Measurements from ENCODE around the gene ZSCAN10. TPM values are rescaled to one million over a fixed set of nuclear protein-coding genes. Genes with fewer than 3 reads are reported as not detected.
A peak's percentile ranks its signal among the peaks of the same experiment; 100 is the strongest.

Gene ZSCAN10
- total RNA-seq, 8 experiments from 2014 or later: 0.17 to 0.71 (median 0.40) TPM; not detected in 2

GRCh38 chr16:3131755-3132377, 32.8 kb upstream of the ZSCAN10 start:
- WGBS, 10 experiments: 40 to 94% (median 78%) methylated on average over 1 to 9 of the region's 12 CpGs; no CpG with 5 or more reads in 1 of the 10 experiments
- in situ Hi-C loops (cut with MboI; ENCODE audit: low pct_unique_long_range_greater_than_20kb in 2 of 9, low sequenced_read_pairs in 9 of 9, unreplicated experiment in 9 of 9): loop anchor here in 1 of 9 experiments (25.0 kb wide), 1 partner anchor 95 kb away; the partner anchor contains the start of genes BICDL2 and MMP25
- no peak overlapping the region for H3K4me3 ChIP-seq
- H3K27ac ChIP-seq: no peak overlapping the region
- H3K4me1 ChIP-seq (replicated peaks in 1 of 2): peaks cover 19 to 20% of the 10 kb centered on the region in 2 donors
- ATAC-seq (replicated peaks in 6 of 8): peak in 5 of 8 experiments; percentile 1 to 21 (median 13)

- peak overlapping the region in 1 of 2 donors; percentile 61 for H3K27ac ChIP-seq
- 6 to 80% (median 26%) methylated on average over 2 to 9 of the region's 28 CpGs; no CpG with 5 or more reads in 1 of the 10 experiments for WGBS, 10 experiments
- in situ Hi-C loops (cut with MboI; ENCODE audit: low pct_unique_long_range_greater_than_20kb in 2 of 9, low sequenced_read_pairs in 9 of 9, unreplicated experiment in 9 of 9): loop anchor here in 1 of 9 experiments (25.0 kb wide), 1 partner anchor 92 kb away; the partner anchor contains the start of genes BICDL2 and MMP25
- peaks cover 15 to 16% of the 10 kb centered on the region in 2 donors for H3K4me1 ChIP-seq (replicated peaks in 1 of 2)
- peak; percentile 50 to 63 (median 60) for ATAC-seq (replicated peaks in 6 of 8)
- peak overlapping the region in 4 of 5 donors; percentile 19 to 25 (median 22) for H3K4me3 ChIP-seq
Observed at GRCh38 chr16:3129137-3130131, 30.3 kb upstream of the ZSCAN10 start.

GRCh38 chr16:3127745-3128144, 28.7 kb upstream of the ZSCAN10 start:
- ATAC-seq (replicated peaks in 6 of 8): no peak
- no peak overlapping the region for H3K27ac ChIP-seq
- peaks cover 10 to 11% of the 10 kb centered on the region in 2 donors for H3K4me1 ChIP-seq (replicated peaks in 1 of 2)
- in situ Hi-C loops (cut with MboI; ENCODE audit: low pct_unique_long_range_greater_than_20kb in 2 of 9, low sequenced_read_pairs in 9 of 9, unreplicated experiment in 9 of 9): loop anchor here in 1 of 9 experiments (25.0 kb wide), 1 partner anchor 90 kb away; the partner anchor contains the start of genes BICDL2 and MMP25
- WGBS, 10 experiments: 41 to 100% (median 65%) methylated on average over 2 to 6 of the region's 6 CpGs; no CpG with 5 or more reads in 2 of the 10 experiments
- no peak overlapping the region for H3K4me3 ChIP-seq

- Histone ChIP-seq H3K4me1 (replicated peaks in 1 of 2) (peaks cover 8 to 9% of the 10 kb centered on the region in 2 donors), H3K27ac (peak overlapping the region; percentile 56 to 77), H3K4me3 (peak overlapping the region; percentile 40 to 63 (median 57))
- ATAC-seq (replicated peaks in 6 of 8): peak; percentile 87 to 92 (median 89)
- WGBS, 10 experiments: 0 to 27% (median 0%) methylated on average over 1 to 42 of the region's 72 CpGs; no CpG with 5 or more reads in 3 of the 10 experiments
- in situ Hi-C loops (cut with MboI; ENCODE audit: low pct_unique_long_range_greater_than_20kb in 2 of 9, low sequenced_read_pairs in 9 of 9, unreplicated experiment in 9 of 9): no loop called here
Observed at GRCh38 chr16:3123986-3124886, 25.1 kb upstream of the ZSCAN10 start.

- ATAC-seq (replicated peaks in 6 of 8): no peak
- H3K4me1 ChIP-seq (replicated peaks in 1 of 2): peaks cover 3 to 6% of the 10 kb centered on the region in 2 donors
- H3K27ac ChIP-seq: no peak overlapping the region
- in situ Hi-C loops (cut with MboI; ENCODE audit: low pct_unique_long_range_greater_than_20kb in 2 of 9, low sequenced_read_pairs in 9 of 9, unreplicated experiment in 9 of 9): no loop called here
- no peak overlapping the region for H3K4me3 ChIP-seq
- 0 to 100% (median 80%) methylated on average over 1 to 7 of the region's 8 CpGs for WGBS, 10 experiments
Observed at GRCh38 chr16:3122926-3123570, 24.0 kb upstream of the ZSCAN10 start.

- H3K27ac ChIP-seq: no peak overlapping the region
- in situ Hi-C loops (cut with MboI; ENCODE audit: low pct_unique_long_range_greater_than_20kb in 2 of 9, low sequenced_read_pairs in 9 of 9, unreplicated experiment in 9 of 9): no loop called here
- peaks cover 3 to 6% of the 10 kb centered on the region in 2 donors for H3K4me1 ChIP-seq (replicated peaks in 1 of 2)
- WGBS, 10 experiments: 18 to 100% (median 73%) methylated on average over 1 to 5 of the region's 7 CpGs; no CpG with 5 or more reads in 1 of the 10 experiments
- no peak for ATAC-seq (replicated peaks in 6 of 8)
- H3K4me3 ChIP-seq: no peak overlapping the region
Observed at GRCh38 chr16:3121851-3122467, 22.9 kb upstream of the ZSCAN10 start.

GRCh38 chr16:3120435-3120834, 21.3 kb upstream of the ZSCAN10 start:
- Histone ChIP-seq H3K4me3 (no peak overlapping the region), H3K4me1 (replicated peaks in 1 of 2) (peaks cover 3 to 6% of the 10 kb centered on the region in 2 donors), H3K27ac (no peak overlapping the region)
- no peak for ATAC-seq (replicated peaks in 6 of 8)
- in situ Hi-C loops (cut with MboI; ENCODE audit: low pct_unique_long_range_greater_than_20kb in 2 of 9, low sequenced_read_pairs in 9 of 9, unreplicated experiment in 9 of 9): no loop called here
- WGBS, 10 experiments: 68 to 94% (median 85%) methylated on average over 2 to 9 of the region's 16 CpGs; no CpG with 5 or more reads in 6 of the 10 experiments

- H3K4me3 ChIP-seq: no peak overlapping the region
- peaks cover 0 to 2% of the 10 kb centered on the region in 2 donors for H3K4me1 ChIP-seq (replicated peaks in 1 of 2)
- in situ Hi-C loops (cut with MboI; ENCODE audit: low pct_unique_long_range_greater_than_20kb in 2 of 9, low sequenced_read_pairs in 9 of 9, unreplicated experiment in 9 of 9): no loop called here
- H3K27ac ChIP-seq: no peak overlapping the region
- 98% methylated on average over 7 of the region's 57 CpGs; no CpG with 5 or more reads in 9 of the 10 experiments for WGBS, 10 experiments
- no peak for ATAC-seq (replicated peaks in 6 of 8)
Observed at GRCh38 chr16:3119701-3120408, 20.8 kb upstream of the ZSCAN10 start.

- no peak for ATAC-seq (replicated peaks in 6 of 8)
- Histone ChIP-seq H3K4me1 (replicated peaks in 1 of 2) (peaks cover 0 to 3% of the 10 kb centered on the region in 2 donors), H3K27ac (no peak overlapping the region), H3K4me3 (no peak overlapping the region)
- WGBS, 10 experiments: 96 to 98% (median 97%) methylated on average over 7 to 10 of the region's 33 CpGs; no CpG with 5 or more reads in 7 of the 10 experiments
- in situ Hi-C loops (cut with MboI; ENCODE audit: low pct_unique_long_range_greater_than_20kb in 2 of 9, low sequenced_read_pairs in 9 of 9, unreplicated experiment in 9 of 9): no loop called here
Observed at GRCh38 chr16:3119286-3119685, 20.2 kb upstream of the ZSCAN10 start.

- Histone ChIP-seq H3K4me1 (replicated peaks in 1 of 2) (peaks cover 2 to 7% of the 10 kb centered on the region in 2 donors), H3K4me3 (no peak overlapping the region), H3K27ac (no peak overlapping the region)
- in situ Hi-C loops (cut with MboI; ENCODE audit: low pct_unique_long_range_greater_than_20kb in 2 of 9, low sequenced_read_pairs in 9 of 9, unreplicated experiment in 9 of 9): no loop called here
- WGBS, 10 experiments: 93 to 100% (median 100%) methylated on average over 1 to 4 of the region's 20 CpGs; no CpG with 5 or more reads in 5 of the 10 experiments
- no peak for ATAC-seq (replicated peaks in 6 of 8)
Observed at GRCh38 chr16:3118846-3119245, 19.8 kb upstream of the ZSCAN10 start.
